ENCODE results near the gene TTC28.

DNA sequence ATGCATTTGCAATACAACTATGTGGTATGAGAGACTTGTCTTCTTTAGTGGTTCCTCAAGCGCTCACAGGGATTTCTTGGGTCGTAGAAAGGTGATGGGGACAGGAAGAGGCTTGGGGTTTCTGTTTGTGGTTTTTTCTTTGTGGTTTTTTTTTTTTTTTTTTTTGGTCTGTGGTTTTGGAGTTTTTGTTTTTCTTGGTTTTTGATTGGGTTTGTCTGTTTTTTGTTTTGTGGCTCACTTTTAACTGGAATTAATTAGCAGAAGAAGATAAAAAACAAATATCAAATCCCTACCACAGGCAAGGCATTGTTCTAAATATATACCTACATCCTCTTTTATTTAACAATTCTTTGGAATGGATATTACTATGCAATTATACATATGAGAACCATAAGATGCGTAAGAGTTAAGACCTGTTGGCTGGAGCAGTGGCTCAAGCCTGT lies 5.5 kb downstream of the TTC28 start:
- TF ChIP-seq CTCF (IDR thresholded peaks at IDR 0.05) (no peak), EP300 (IDR thresholded peaks at IDR 0.05) (no peak), POLR2A (IDR thresholded peaks at IDR 0.05; ENCODE audit: low read depth) (no peak)

Data from esophagus muscularis mucosa (tissue), 4 donors.